ENCODE results near the gene HTT.

GRCh38 chr4:3226467-3226866 lies 152.0 kb downstream of the HTT start:
- TF ChIP-seq POLR2A (IDR thresholded peaks at IDR 0.05; ENCODE audit: low read length) (no peak), GATA1 (IDR thresholded peaks at IDR 0.05; ENCODE audit: low read depth, low read length) (no peak)
